CD4-positive, alpha-beta T cell treated with Interleukin-10 for 1 hour (primary cell): ENCODE results near the gene FARP1.

Source experiments
- DNase-seq: peaks from one replicate; pipeline ENCODE4 v3.0.0-alpha.2; 2020

FARP1 gene

GRCh38 chr13:98492335-98493041, 349.6 kb downstream of the FARP1 start:
- no peak for DNase-seq

GRCh38 chr13:98493042-98493712, 350.3 kb downstream of the FARP1 start:
- no peak for DNase-seq

- DNase-seq = no peak
Observed at GRCh38 chr13:98494769-98495168, 351.9 kb downstream of the FARP1 start.

GRCh38 chr13:98495627-98496478, 353.0 kb downstream of the FARP1 start:
- no peak for DNase-seq

GRCh38 chr13:98496479-98496791, 353.5 kb downstream of the FARP1 start:
- no peak for DNase-seq

GRCh38 chr13:98496966-98497365, 354.1 kb downstream of the FARP1 start:
- no peak for DNase-seq

GRCh38 chr13:98500963-98501421, 358.1 kb downstream of the FARP1 start:
- DNase-seq = no peak

GRCh38 chr13:98503175-98504028, 360.5 kb downstream of the FARP1 start:
- DNase-seq = no peak

- DNase-seq = no peak
Observed at GRCh38 chr13:98504029-98504351, 361.1 kb downstream of the FARP1 start.

- DNase-seq = peak; percentile 38
Observed at GRCh38 chr13:98504371-98504963, 361.6 kb downstream of the FARP1 start.
